ENCODE data around the gene PIK3R1. TPM values are rescaled to one million over a fixed set of nuclear protein-coding genes. Genes with fewer than 3 reads are reported as not detected.
A peak's percentile ranks its signal among the peaks of the same experiment; 100 is the strongest.

Gene PIK3R1
- total RNA-seq, 1 donor from 2014 or later, result 89.3 TPM

GRCh38 chr5:68189171-68189570 is 26.4 kb upstream of the PIK3R1 start:
- no peak for DNase-seq (ENCODE audit: low spot score in 2 of 2)
- peaks cover 0 to 21% of the 10 kb centered on the region in 2 donors for H3K4me1 ChIP-seq
- H3K27me3 ChIP-seq, result no peaks in the 10 kb centered on the region
- intact Hi-C loops (cut with DNase I), result no loop called here
- H3K9me3 ChIP-seq, result no peaks in the 10 kb centered on the region
- no peaks in the 10 kb centered on the region for H3K36me3 ChIP-seq
- TF ChIP-seq, protein P1, sequence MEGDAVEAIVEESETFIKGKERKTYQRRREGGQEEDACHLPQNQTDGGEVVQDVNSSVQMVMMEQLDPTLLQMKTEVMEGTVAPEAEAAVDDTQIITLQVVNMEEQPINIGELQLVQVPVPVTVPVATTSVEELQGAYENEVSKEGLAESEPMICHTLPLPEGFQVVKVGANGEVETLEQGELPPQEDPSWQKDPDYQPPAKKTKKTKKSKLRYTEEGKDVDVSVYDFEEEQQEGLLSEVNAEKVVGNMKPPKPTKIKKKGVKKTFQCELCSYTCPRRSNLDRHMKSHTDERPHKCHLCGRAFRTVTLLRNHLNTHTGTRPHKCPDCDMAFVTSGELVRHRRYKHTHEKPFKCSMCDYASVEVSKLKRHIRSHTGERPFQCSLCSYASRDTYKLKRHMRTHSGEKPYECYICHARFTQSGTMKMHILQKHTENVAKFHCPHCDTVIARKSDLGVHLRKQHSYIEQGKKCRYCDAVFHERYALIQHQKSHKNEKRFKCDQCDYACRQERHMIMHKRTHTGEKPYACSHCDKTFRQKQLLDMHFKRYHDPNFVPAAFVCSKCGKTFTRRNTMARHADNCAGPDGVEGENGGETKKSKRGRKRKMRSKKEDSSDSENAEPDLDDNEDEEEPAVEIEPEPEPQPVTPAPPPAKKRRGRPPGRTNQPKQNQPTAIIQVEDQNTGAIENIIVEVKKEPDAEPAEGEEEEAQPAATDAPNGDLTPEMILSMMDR (IDR thresholded peaks at IDR 0.05), result no peak
- H3K27ac ChIP-seq, result no peak overlapping the region
- no peak overlapping the region for H3K4me3 ChIP-seq

- TF ChIP-seq, protein P1 (IDR thresholded peaks at IDR 0.05), result no peak
- intact Hi-C loops (cut with DNase I), result no loop called here
- Histone ChIP-seq H3K36me3 (no peaks in the 10 kb centered on the region), H3K4me3 (no peak overlapping the region), H3K9me3 (no peaks in the 10 kb centered on the region), H3K27me3 (no peaks in the 10 kb centered on the region), H3K4me1 (peaks cover 0 to 25% of the 10 kb centered on the region in 2 donors), H3K27ac (no peak overlapping the region)
- DNase-seq (ENCODE audit: low spot score in 2 of 2), result no peak
Measured at GRCh38 chr5:68189613-68190012, 25.9 kb upstream of the PIK3R1 start.

DNA sequence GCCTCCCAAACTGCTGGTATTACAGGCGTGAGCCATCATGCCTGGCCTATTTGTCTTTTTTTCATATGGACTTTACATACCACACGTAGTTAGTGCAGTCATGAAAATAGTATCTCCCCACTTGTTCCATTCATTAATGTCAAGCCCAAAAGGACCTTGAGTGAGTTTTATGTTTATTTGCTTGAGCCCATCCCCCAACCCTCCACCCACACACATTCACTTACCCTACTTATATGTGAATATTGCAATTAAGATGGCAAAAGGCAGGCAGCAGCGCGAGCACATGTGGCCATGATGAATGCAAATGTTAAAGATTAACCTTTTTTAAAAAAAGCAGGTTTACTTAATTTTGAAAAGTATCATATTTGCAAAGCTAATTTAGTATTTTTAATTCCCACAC is 24.9 kb upstream of the PIK3R1 start:
- Histone ChIP-seq H3K4me1 (peaks cover 0 to 25% of the 10 kb centered on the region in 2 donors), H3K27me3 (no peaks in the 10 kb centered on the region), H3K9me3 (no peaks in the 10 kb centered on the region), H3K27ac (no peak overlapping the region), H3K4me3 (no peak overlapping the region), H3K36me3 (no peaks in the 10 kb centered on the region)
- intact Hi-C loops (cut with DNase I), result no loop called here
- no peak for DNase-seq (ENCODE audit: low spot score in 2 of 2)
- TF ChIP-seq, protein P1 (IDR thresholded peaks at IDR 0.05), result no peak

DNA sequence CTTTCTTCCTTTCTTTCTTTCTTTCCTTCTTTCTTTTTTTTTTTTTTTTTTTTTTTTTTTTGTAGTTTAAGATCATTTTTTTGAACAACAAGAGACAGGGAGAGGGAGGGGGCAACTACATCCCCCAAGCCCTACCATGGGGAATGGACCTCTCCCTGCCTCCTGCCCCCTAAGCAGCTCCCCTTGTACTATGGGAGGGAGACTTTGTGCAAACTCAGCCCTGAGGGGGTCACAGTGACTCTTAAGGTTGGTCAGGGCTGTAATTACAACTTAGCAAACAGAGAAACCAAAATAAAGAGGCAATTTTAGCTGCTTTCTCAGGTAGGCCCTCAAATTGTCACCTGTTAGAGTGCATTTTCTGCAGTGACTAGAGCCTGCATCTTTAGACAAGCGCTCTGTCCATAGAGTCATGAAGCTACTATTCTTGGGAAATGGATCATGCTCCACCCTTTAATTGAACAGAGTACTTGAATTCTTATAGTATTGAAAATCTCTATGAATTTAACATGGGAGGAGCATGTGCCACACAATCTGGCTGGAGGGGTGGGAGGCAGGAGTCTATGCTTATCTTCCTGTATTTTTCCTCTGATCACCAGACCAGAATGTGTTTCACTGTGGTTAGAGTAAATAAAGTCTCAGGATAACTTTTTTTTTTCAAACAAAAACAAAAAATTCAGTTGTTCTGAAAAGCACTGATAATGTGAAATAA is 24.3 kb upstream of the PIK3R1 start:
- H3K9me3 ChIP-seq, result no peaks in the 10 kb centered on the region
- DNase-seq (ENCODE audit: low spot score in 2 of 2), result no peak
- no peaks in the 10 kb centered on the region for H3K27me3 ChIP-seq
- intact Hi-C loops (cut with DNase I), result no loop called here
- H3K36me3 ChIP-seq, result no peaks in the 10 kb centered on the region
- peaks cover 0 to 25% of the 10 kb centered on the region in 2 donors for H3K4me1 ChIP-seq
- peak overlapping the region; percentile 3 to 75 for H3K27ac ChIP-seq
- TF ChIP-seq, protein P1 (IDR thresholded peaks at IDR 0.05), result no peak
- no peak overlapping the region for H3K4me3 ChIP-seq

DNA sequence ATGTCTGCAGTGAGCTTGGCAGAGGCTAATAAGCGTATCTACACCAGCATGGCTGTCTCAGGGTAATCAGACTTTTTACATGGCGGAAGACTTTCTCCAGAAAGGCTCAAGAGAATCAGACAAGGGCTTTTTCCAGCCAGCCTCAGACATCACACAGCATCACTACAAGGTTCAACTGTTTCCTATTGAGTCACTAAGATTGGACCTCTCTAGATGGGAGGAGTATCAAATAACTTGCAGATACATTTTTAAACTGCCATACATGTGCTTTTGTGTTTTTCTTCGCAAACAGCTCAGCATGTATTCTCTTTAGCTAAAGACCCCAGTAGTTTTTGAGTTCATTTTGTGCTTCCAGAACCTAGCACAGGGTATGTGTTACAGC is 22.9 kb upstream of the PIK3R1 start:
- no peak for DNase-seq (ENCODE audit: low spot score in 2 of 2)
- no peaks in the 10 kb centered on the region for H3K9me3 ChIP-seq
- H3K36me3 ChIP-seq, result no peaks in the 10 kb centered on the region
- intact Hi-C loops (cut with DNase I), result loop anchor here (1.0 to 2.0 kb wide), 2 partner anchors 21 to 22 kb away; partner anchors contain the start of gene PIK3R1
- H3K27me3 ChIP-seq, result no peaks in the 10 kb centered on the region
- H3K4me3 ChIP-seq, result no peak overlapping the region
- TF ChIP-seq, protein P1 (IDR thresholded peaks at IDR 0.05), result no peak
- H3K4me1 ChIP-seq, result peaks cover 0 to 25% of the 10 kb centered on the region in 2 donors
- peak overlapping the region; percentile 75 to 76 for H3K27ac ChIP-seq

Data from ascending aorta (tissue), 2 donors.